GM12878 (cell line): ENCODE results near the gene CWC25. TPM values are rescaled to one million over a fixed set of nuclear protein-coding genes. Genes with fewer than 3 reads are reported as not detected.

Source experiments
- CHD2 ChIP-seq: IDR thresholded peaks from 2 replicates; pipeline ENCODE4 v1.6.1; 2011; ENCODE audit warnings: low read depth, low read length, improper control_type of control experiment, borderline replicate concordance
- HDAC6 ChIP-seq: fragments of 200-600 bp; sonication (generic); IDR thresholded peaks from one replicate; pipeline ENCODE4 v1.8.0; 2017; ENCODE audit warnings: antibody characterized with exemption; ENCODE audit not compliant: unreplicated experiment
- KDM1A ChIP-seq: fragments of 200-600 bp; sonication (generic); IDR thresholded peaks from 2 replicates; pipeline ENCODE4 v1.6.1; 2016; ENCODE audit warnings: borderline replicate concordance
- NR2C1 ChIP-seq: fragments of 450-650 bp; IDR thresholded peaks from 2 replicates; pipeline ENCODE4 v1.6.1; 2017; ENCODE audit warnings: antibody characterized with exemption, mild to moderate bottlenecking, moderate library complexity
- NRF1 ChIP-seq: conservative IDR thresholded peaks from 2 replicates; pipeline ENCODE4 v1.6.1; 2011; ENCODE audit warnings: mild to moderate bottlenecking, low read depth, low read length, improper control_type of control experiment
- ZNF622 ChIP-seq: fragments of 450-650 bp; IDR thresholded peaks from 2 replicates; pipeline ENCODE4 v1.6.1; 2017; ENCODE audit warnings: mild to moderate bottlenecking, inconsistent platforms
- polyA plus RNA-seq, 11 experiments: library from polyadenylated mRNA; depleted of rRNA in 4 of 11; unstranded in 6 of 11; stranded (reverse) in 5 of 11; fragments of >200 nt; fragmentation: Nextera tagmentation in 4 of 11; fragmentation: Illumina TruSeq in 1 of 11; extraction: Ambion mirVana in 4 of 11; extraction: Trizol in 1 of 11; gene quantifications; 1 replicate in 1 of 11; 2 replicates in 10 of 11; pipeline versions ENCODE4 v1.2.1 to v1.2.3, GENCODE V29; 2011 to 2016; ENCODE audit warnings: inconsistent platforms in 2 of 11, missing spikeins in 2 of 11, low read depth in 1 of 11
- total RNA-seq, 4 experiments: library from RNA; depleted of rRNA in 3 of 4; stranded (reverse); fragments of >200 nt in 3 of 4; fragmentation: Illumina TruSeq in 1 of 4; extraction: Trizol in 1 of 4; gene quantifications; 2 replicates each; pipeline versions ENCODE4 v1.2.1 to v1.2.3, GENCODE V29; 2013 to 2021
- TF ChIP-seq, protein P1 (sequence below): fragments of 150-350 bp; IDR thresholded peaks from 2 replicates; pipeline ENCODE4 v1.6.1; 2014; ENCODE audit warnings: mild to moderate bottlenecking, low read depth, low read length
- TF ChIP-seq, protein P2 (sequence below): fragments of 450-650 bp; IDR thresholded peaks from 2 replicates; pipeline ENCODE4 v1.6.1; 2017; ENCODE audit warnings: antibody characterized with exemption, mild to moderate bottlenecking, moderate library complexity

Gene CWC25
- total and polyA plus RNA-seq, 10 of the 15 experiments (the other 5 are each of a cell fraction or from before 2014, with no cell fraction given) = 14.7 to 29.7 (median 22.9) TPM

DNA sequence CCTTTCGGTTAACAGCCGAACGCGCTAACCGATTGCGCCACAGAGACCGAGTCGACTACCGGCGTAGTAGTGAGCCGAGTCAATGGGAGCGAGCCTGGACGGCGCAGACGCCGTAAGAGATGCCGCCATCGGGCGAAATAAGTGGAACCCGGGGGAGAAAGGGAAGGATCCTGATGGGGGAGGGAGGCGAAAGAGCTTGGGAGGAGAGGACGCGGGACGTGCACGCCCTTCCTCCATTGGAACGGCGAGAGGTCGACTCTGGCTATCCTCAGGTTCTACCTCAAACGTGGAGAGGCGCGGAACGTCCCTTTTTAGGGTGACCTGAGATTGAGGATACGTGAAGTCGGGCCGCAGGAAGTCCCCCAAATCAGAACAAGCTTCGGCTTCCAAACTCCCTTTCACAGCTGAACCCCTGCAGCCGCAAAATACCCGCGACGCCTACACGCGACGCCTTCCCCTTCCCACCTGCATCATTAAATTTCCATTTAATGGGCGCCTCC is 73.3 kb downstream of the CWC25 start (continued):
- TF ChIP-seq, protein P1, sequence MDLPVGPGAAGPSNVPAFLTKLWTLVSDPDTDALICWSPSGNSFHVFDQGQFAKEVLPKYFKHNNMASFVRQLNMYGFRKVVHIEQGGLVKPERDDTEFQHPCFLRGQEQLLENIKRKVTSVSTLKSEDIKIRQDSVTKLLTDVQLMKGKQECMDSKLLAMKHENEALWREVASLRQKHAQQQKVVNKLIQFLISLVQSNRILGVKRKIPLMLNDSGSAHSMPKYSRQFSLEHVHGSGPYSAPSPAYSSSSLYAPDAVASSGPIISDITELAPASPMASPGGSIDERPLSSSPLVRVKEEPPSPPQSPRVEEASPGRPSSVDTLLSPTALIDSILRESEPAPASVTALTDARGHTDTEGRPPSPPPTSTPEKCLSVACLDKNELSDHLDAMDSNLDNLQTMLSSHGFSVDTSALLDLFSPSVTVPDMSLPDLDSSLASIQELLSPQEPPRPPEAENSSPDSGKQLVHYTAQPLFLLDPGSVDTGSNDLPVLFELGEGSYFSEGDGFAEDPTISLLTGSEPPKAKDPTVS = 0 out of 2 replicates have a peak, but pooled peaks have one; percentile 23
- no peak for TF ChIP-seq KDM1A
- TF ChIP-seq, protein P2, sequence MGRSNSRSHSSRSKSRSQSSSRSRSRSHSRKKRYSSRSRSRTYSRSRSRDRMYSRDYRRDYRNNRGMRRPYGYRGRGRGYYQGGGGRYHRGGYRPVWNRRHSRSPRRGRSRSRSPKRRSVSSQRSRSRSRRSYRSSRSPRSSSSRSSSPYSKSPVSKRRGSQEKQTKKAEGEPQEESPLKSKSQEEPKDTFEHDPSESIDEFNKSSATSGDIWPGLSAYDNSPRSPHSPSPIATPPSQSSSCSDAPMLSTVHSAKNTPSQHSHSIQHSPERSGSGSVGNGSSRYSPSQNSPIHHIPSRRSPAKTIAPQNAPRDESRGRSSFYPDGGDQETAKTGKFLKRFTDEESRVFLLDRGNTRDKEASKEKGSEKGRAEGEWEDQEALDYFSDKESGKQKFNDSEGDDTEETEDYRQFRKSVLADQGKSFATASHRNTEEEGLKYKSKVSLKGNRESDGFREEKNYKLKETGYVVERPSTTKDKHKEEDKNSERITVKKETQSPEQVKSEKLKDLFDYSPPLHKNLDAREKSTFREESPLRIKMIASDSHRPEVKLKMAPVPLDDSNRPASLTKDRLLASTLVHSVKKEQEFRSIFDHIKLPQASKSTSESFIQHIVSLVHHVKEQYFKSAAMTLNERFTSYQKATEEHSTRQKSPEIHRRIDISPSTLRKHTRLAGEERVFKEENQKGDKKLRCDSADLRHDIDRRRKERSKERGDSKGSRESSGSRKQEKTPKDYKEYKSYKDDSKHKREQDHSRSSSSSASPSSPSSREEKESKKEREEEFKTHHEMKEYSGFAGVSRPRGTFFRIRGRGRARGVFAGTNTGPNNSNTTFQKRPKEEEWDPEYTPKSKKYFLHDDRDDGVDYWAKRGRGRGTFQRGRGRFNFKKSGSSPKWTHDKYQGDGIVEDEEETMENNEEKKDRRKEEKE = no peak
- no peak for TF ChIP-seq ZNF622
- TF ChIP-seq CHD2 = no peak
- no peak for TF ChIP-seq NRF1
- TF ChIP-seq NR2C1 = no peak
- no peak for TF ChIP-seq HDAC6
